Testis (tissue), 3 donors: ENCODE measurements around the gene CACTIN. TPM values are rescaled to one million over a fixed set of nuclear protein-coding genes. Genes with fewer than 3 reads are reported as not detected.
A peak's percentile ranks its signal among the peaks of the same experiment; 100 is the strongest.

ENCODE experiments used
- DNase-seq: peaks from one replicate; pipeline ENCODE4 v3.0.0-alpha.2; 2019
- H3K27ac ChIP-seq, 2 donors: fragments of 200-600 bp; sonication (generic); one replicate each; pipeline ENCODE4 v1.5.1; 2019
- H3K27me3 ChIP-seq: fragments of 200-600 bp; sonication (generic); one replicate; pipeline ENCODE4 v1.5.1; 2019
- H3K36me3 ChIP-seq: fragments of 200-600 bp; sonication (generic); one replicate; pipeline ENCODE4 v1.5.1; 2017; ENCODE audit warnings: low read depth; ENCODE audit errors: missing control alignments
- H3K4me1 ChIP-seq: fragments of 200-600 bp; sonication (generic); one replicate; pipeline ENCODE4 v1.5.1; 2019
- H3K4me3 ChIP-seq, 2 donors: fragments of 200-600 bp; sonication (generic); one replicate each; pipeline ENCODE4 v1.5.1; 2017 to 2019
- H3K9me3 ChIP-seq: fragments of 200-600 bp; sonication (generic); one replicate; pipeline ENCODE4 v1.5.1; 2017
- CTCF ChIP-seq, 3 experiments: fragments of 450-650 bp in 2 of 3; fragments of 200-600 bp in 1 of 3; sonication (generic) in 1 of 3; IDR thresholded peaks; one replicate each; pipeline ENCODE4 v1.5.1; 2016 to 2019; ENCODE audit warnings: antibody characterized with exemption in 3 of 3, mild to moderate bottlenecking in 2 of 3, moderate library complexity in 1 of 3
- POLR2A ChIP-seq: fragments of 450-650 bp; IDR thresholded peaks from one replicate; pipeline ENCODE4 v1.6.1; 2017; ENCODE audit warnings: antibody characterized with exemption, mild to moderate bottlenecking, moderate library complexity
- WGBS, 2 donors: methylation state at CpG; one replicate each; pipeline ENCODE4 v1.1.5; 2018; 5-methylcytosine and 5-hydroxymethylcytosine counted together
- intact Hi-C: fragments of 100-400 bp; cut with DNase I; formaldehyde crosslinking; loops from one replicate; pipeline ENCODE4 v1.15.1; 2023; ENCODE audit warnings: low total_unique reads
- polyA plus RNA-seq: library from polyadenylated mRNA; stranded (reverse); fragments of 350-450 nt; fragmentation: Illumina TruSeq; extraction: RNeasy Lipid Tissue Mini Kit (QIAGEN cat#74804); gene quantifications from one replicate; pipeline ENCODE4 v1.2.3, GENCODE V29; 2014; ENCODE audit warnings: low read depth, low replicate concordance; ENCODE audit not compliant: insufficient read depth
- total RNA-seq, 2 donors: library from RNA; depleted of rRNA; stranded (reverse); fragments of >200 nt; gene quantifications; one replicate each; pipeline ENCODE4 v1.2.3, GENCODE V29; 2016

Gene CACTIN
- total and polyA plus RNA-seq, 3 donors from 2014 or later = 26.9 to 57.5 (median 52.8) TPM

- DNase-seq = peak; percentile 84
- 2 to 6% methylated on average over 10 to 34 of the region's 46 CpGs for WGBS, 2 donors
- intact Hi-C loops = no loop called here
Measured at GRCh38 chr19:3606690-3607289, 19.8 kb downstream of the CACTIN start, which contains the start of gene TBXA2R. TSS of gene TBXA2R (minus strand) at chr19:3606875. CDS start at chr19:3600634, 6,241 bp downstream.

GRCh38 chr19:3606174-3606689 is 20.4 kb downstream of the CACTIN start:
- WGBS, 2 donors = 11 to 43% methylated on average over 2 to 29 of the region's 35 CpGs
- peak overlapping the region in 1 of 2 donors; percentile 54 for H3K27ac ChIP-seq
- H3K36me3 ChIP-seq = no peaks in the 10 kb centered on the region
- no peak for DNase-seq
- H3K9me3 ChIP-seq = no peaks in the 10 kb centered on the region
- H3K4me3 ChIP-seq = peak overlapping the region; percentile 51 to 56
- no peaks in the 10 kb centered on the region for H3K27me3 ChIP-seq
- H3K4me1 ChIP-seq = peaks cover 34% of the 10 kb centered on the region
- intact Hi-C loops = no loop called here
- TF ChIP-seq POLR2A = no peak
- no peak for TF ChIP-seq CTCF (IDR thresholded peaks at IDR 0.05)

More at GRCh38 chr19:3606690-3607289, 19.8 kb downstream of the CACTIN start, which contains the start of gene TBXA2R:
- Histone ChIP-seq H3K4me1 (peaks cover 34% of the 10 kb centered on the region), H3K27ac (peak within 1 kb of the TSS; percentile 54 to 60), H3K36me3 (no peaks in the 10 kb centered on the region), H3K9me3 (no peaks in the 10 kb centered on the region), H3K27me3 (no peaks in the 10 kb centered on the region), H3K4me3 (peak within 1 kb of the TSS; percentile 51 to 56)
- TF ChIP-seq POLR2A = no peak
- no peak for TF ChIP-seq CTCF (IDR thresholded peaks at IDR 0.05)

- Histone ChIP-seq H3K4me1 (peaks cover 34% of the 10 kb centered on the region), H3K27ac (no peak overlapping the region)
- WGBS, 2 donors = 63 to 67% methylated on average over 5 of the region's 5 CpGs
Measured at GRCh38 chr19:3605770-3606169, 20.8 kb downstream of the CACTIN start.

GRCh38 chr19:3605361-3605760 is 21.2 kb downstream of the CACTIN start:
- TF ChIP-seq POLR2A = no peak
- no peak for TF ChIP-seq CTCF (IDR thresholded peaks at IDR 0.05)
- no peak for DNase-seq
- no peak overlapping the region for H3K27ac ChIP-seq
- intact Hi-C loops = no loop called here
- WGBS, 2 donors = 86 to 87% methylated on average over 3 of the region's 3 CpGs
- H3K9me3 ChIP-seq = no peaks in the 10 kb centered on the region
- H3K4me3 ChIP-seq = no peak overlapping the region
- H3K36me3 ChIP-seq = no peaks in the 10 kb centered on the region
- peaks cover 34% of the 10 kb centered on the region for H3K4me1 ChIP-seq
- no peaks in the 10 kb centered on the region for H3K27me3 ChIP-seq

More at GRCh38 chr19:3605770-3606169, 20.8 kb downstream of the CACTIN start:
- TF ChIP-seq CTCF (IDR thresholded peaks at IDR 0.05) (no peak), POLR2A (no peak)
- Histone ChIP-seq H3K4me3 (peak overlapping the region in 1 of 2 donors; percentile 56), H3K9me3 (no peaks in the 10 kb centered on the region), H3K36me3 (no peaks in the 10 kb centered on the region), H3K27me3 (no peaks in the 10 kb centered on the region)
- DNase-seq = no peak
- intact Hi-C loops = no loop called here

- intact Hi-C loops = no loop called here
- Histone ChIP-seq H3K9me3 (no peaks in the 10 kb centered on the region), H3K36me3 (no peaks in the 10 kb centered on the region), H3K27me3 (no peaks in the 10 kb centered on the region), H3K4me3 (no peak overlapping the region), H3K27ac (no peak overlapping the region), H3K4me1 (peaks cover 30% of the 10 kb centered on the region)
- TF ChIP-seq CTCF (IDR thresholded peaks at IDR 0.05) = no peak
- no peak for TF ChIP-seq POLR2A
- 50 to 72% methylated on average over 1 to 11 of the region's 11 CpGs for WGBS, 2 donors
- DNase-seq = no peak
Measured at GRCh38 chr19:3604987-3605343, 21.6 kb downstream of the CACTIN start.
